Stomach (tissue), 4 donors: Measurements from ENCODE around the gene CDK15.

Experiments
- CTCF ChIP-seq, 7 experiments: fragments of 450-650 bp in 4 of 7; fragments of 200-600 bp in 3 of 7; sonication (generic) in 3 of 7; IDR thresholded peaks; one replicate each; pipeline ENCODE4 v1.5.1; 2016 to 2019; ENCODE audit warnings: antibody characterized with exemption in 7 of 7, control low read depth in 2 of 7, mild to moderate bottlenecking in 1 of 7
- EP300 ChIP-seq: sonication (generic); formaldehyde crosslinking; IDR thresholded peaks from one replicate; pipeline ENCODE4 v1.6.1; 2017; ENCODE audit warnings: antibody characterized with exemption
- POLR2A ChIP-seq, 4 donors: fragments of 450-650 bp; IDR thresholded peaks; one replicate each; pipeline ENCODE4 v1.6.1; 2016; ENCODE audit warnings: antibody characterized with exemption in 4 of 4, control low read depth in 2 of 4, mild to moderate bottlenecking in 1 of 4, moderate library complexity in 1 of 4
- POLR2AphosphoS5 ChIP-seq, 3 donors: sonication (generic); formaldehyde crosslinking; IDR thresholded peaks; one replicate each; pipeline ENCODE4 v1.6.1; 2016; ENCODE audit warnings: antibody characterized with exemption in 3 of 3

GRCh38 chr2:201835066-201835465 is 28.7 kb downstream of the CDK15 start:
- TF ChIP-seq CTCF (IDR thresholded peaks at IDR 0.05), result no peak
- TF ChIP-seq POLR2A (IDR thresholded peaks at IDR 0.05), result no peak
- TF ChIP-seq POLR2AphosphoS5 (IDR thresholded peaks at IDR 0.05), result no peak
- TF ChIP-seq EP300, result no peak
